Calu3 (cell line): ENCODE results near the gene ZNF367. TPM values are rescaled to one million over a fixed set of nuclear protein-coding genes. Genes with fewer than 3 reads are reported as not detected.
A peak's percentile ranks its signal among the peaks of the same experiment; 100 is the strongest.

Experiments used
- BruUV-seq: library from RNA; stranded (reverse); fragments of 400-500 nt; replicated peaks from 2 replicates; lab custom pipeline; 2021; lab: Mats Ljungman, UMichigan
- CTCF ChIA-PET: fragments of 300-600 bp; sonication (Branson Sonifier 250); formaldehyde crosslinking; loops from one replicate; lab custom pipeline; 2022; ENCODE audit warnings: antibody characterized with exemption; lab: Charles Lee
- DNase-seq: peaks from one replicate; pipeline ENCODE4 v3.0.0; 2022
- H3K27ac Mint-ChIP-seq: one replicate; pipeline ENCODE4 v1.8.0; 2022; ENCODE audit warnings: mixed read lengths; ENCODE audit not compliant: unreplicated experiment
- H3K27me3 Mint-ChIP-seq: one replicate; pipeline ENCODE4 v1.8.0; 2022; ENCODE audit warnings: mixed read lengths; ENCODE audit not compliant: unreplicated experiment
- H3K36me3 Mint-ChIP-seq: one replicate; pipeline ENCODE4 v1.8.0; 2022; ENCODE audit warnings: mild to moderate bottlenecking, moderate library complexity, mixed read lengths; ENCODE audit not compliant: insufficient read depth, unreplicated experiment
- H3K4me1 Mint-ChIP-seq: one replicate; pipeline ENCODE4 v1.8.0; 2022; ENCODE audit warnings: mild to moderate bottlenecking, low read depth, mixed read lengths; ENCODE audit not compliant: unreplicated experiment
- H3K4me3 Mint-ChIP-seq: one replicate; pipeline ENCODE4 v1.8.0; 2022; ENCODE audit warnings: mild to moderate bottlenecking, low read depth, moderate library complexity, mixed read lengths; ENCODE audit not compliant: unreplicated experiment
- H3K9me3 Mint-ChIP-seq: one replicate; pipeline ENCODE4 v1.8.0; 2022; ENCODE audit warnings: low read depth, mixed read lengths; ENCODE audit not compliant: unreplicated experiment
- intact Hi-C: fragments of 100-400 bp; cut with micrococcal nuclease; formaldehyde crosslinking; loops from one replicate; pipeline ENCODE4 v1.10.0; 2022; ENCODE audit not compliant: unreplicated experiment
- total RNA-seq: library from RNA; stranded (reverse); gene quantifications from 2 replicates; pipeline ENCODE4 v1.2.3, GENCODE V29; 2022
- TF ChIP-seq, protein P1 (sequence below): fragments of 200-600 bp; IDR thresholded peaks from one replicate; pipeline ENCODE4 v1.8.0; 2022; ENCODE audit warnings: antibody characterized with exemption; ENCODE audit not compliant: unreplicated experiment

The ZNF367 gene
- total RNA-seq, 1 experiment from 2014 or later: 9.6 TPM

DNA sequence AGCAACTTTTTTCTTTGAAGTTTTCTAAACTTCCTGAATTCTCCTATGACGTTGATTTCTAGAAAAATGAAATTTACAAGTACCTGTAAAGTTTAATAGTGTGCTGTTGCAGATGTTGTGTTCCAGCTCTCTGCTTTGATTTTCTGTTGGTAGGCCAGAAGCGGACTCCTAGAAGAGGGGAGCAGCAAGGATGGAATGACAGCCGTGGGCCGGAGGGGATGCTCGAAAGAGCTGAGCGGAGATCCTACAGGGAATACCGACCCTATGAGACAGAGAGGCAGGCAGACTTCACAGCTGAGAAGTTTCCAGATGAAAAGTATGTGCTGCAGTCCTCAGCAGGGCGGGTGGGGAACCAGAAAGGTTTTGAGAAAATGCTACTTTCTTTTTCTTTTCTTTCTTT is 40.1 kb upstream of the ZNF367 start:
- intact Hi-C loops: no loop called here
- H3K4me1 Mint-ChIP-seq: peaks cover 15% of the 10 kb centered on the region
- peaks cover 8% of the 10 kb centered on the region for H3K36me3 Mint-ChIP-seq
- H3K4me3 Mint-ChIP-seq: no peak overlapping the region
- DNase-seq: no peak
- BruUV-seq: no TSS peak
- CTCF ChIA-PET: no interaction called here
- H3K27ac Mint-ChIP-seq: no peak overlapping the region
- no peaks in the 10 kb centered on the region for H3K9me3 Mint-ChIP-seq
- TF ChIP-seq, protein P1, sequence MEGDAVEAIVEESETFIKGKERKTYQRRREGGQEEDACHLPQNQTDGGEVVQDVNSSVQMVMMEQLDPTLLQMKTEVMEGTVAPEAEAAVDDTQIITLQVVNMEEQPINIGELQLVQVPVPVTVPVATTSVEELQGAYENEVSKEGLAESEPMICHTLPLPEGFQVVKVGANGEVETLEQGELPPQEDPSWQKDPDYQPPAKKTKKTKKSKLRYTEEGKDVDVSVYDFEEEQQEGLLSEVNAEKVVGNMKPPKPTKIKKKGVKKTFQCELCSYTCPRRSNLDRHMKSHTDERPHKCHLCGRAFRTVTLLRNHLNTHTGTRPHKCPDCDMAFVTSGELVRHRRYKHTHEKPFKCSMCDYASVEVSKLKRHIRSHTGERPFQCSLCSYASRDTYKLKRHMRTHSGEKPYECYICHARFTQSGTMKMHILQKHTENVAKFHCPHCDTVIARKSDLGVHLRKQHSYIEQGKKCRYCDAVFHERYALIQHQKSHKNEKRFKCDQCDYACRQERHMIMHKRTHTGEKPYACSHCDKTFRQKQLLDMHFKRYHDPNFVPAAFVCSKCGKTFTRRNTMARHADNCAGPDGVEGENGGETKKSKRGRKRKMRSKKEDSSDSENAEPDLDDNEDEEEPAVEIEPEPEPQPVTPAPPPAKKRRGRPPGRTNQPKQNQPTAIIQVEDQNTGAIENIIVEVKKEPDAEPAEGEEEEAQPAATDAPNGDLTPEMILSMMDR: no peak
- no peaks in the 10 kb centered on the region for H3K27me3 Mint-ChIP-seq

- CTCF ChIA-PET: no interaction called here
- no TSS peak for BruUV-seq
- Mint-ChIP-seq H3K4me1 (peaks cover 15% of the 10 kb centered on the region), H3K9me3 (no peaks in the 10 kb centered on the region), H3K27ac (no peak overlapping the region), H3K4me3 (no peak overlapping the region), H3K36me3 (peaks cover 8% of the 10 kb centered on the region), H3K27me3 (no peaks in the 10 kb centered on the region)
- DNase-seq: no peak
- TF ChIP-seq, protein P1: no peak
- intact Hi-C loops: no loop called here
These were observed 39.1 kb upstream of the ZNF367 start for GRCh38 chr9:96457266-96457665.

DNA sequence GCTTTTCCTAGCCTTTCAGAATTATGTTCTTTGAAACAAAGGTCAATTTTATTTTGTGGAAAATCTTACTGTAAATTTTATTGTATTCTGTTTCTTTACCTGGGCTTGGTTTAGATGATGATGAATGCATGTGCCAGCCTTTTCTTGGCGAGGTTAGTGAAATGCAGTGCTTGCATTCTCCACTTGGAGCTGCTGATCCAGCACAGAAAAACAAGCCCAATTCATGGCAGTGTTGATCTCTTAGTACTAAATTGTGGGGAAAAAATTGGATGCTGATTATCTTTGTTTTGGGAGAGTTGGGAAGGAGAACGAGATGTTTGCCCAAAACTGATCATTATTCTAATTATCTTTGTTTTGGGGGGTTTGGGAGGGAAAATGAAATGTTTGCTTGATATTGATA is 35.5 kb upstream of the ZNF367 start:
- no TSS peak for BruUV-seq
- Mint-ChIP-seq H3K4me1 (peaks cover 17% of the 10 kb centered on the region), H3K4me3 (no peak overlapping the region), H3K27me3 (no peaks in the 10 kb centered on the region), H3K27ac (peak overlapping the region; percentile 19), H3K9me3 (no peaks in the 10 kb centered on the region), H3K36me3 (peaks cover 21% of the 10 kb centered on the region)
- TF ChIP-seq, protein P1: no peak
- DNase-seq: no peak
- CTCF ChIA-PET: interaction anchor here (0.5 kb wide), 1 partner anchor 76 kb away, joined by 3 read pairs; no protein-coding TSS in a partner anchor
- intact Hi-C loops: no loop called here

DNA sequence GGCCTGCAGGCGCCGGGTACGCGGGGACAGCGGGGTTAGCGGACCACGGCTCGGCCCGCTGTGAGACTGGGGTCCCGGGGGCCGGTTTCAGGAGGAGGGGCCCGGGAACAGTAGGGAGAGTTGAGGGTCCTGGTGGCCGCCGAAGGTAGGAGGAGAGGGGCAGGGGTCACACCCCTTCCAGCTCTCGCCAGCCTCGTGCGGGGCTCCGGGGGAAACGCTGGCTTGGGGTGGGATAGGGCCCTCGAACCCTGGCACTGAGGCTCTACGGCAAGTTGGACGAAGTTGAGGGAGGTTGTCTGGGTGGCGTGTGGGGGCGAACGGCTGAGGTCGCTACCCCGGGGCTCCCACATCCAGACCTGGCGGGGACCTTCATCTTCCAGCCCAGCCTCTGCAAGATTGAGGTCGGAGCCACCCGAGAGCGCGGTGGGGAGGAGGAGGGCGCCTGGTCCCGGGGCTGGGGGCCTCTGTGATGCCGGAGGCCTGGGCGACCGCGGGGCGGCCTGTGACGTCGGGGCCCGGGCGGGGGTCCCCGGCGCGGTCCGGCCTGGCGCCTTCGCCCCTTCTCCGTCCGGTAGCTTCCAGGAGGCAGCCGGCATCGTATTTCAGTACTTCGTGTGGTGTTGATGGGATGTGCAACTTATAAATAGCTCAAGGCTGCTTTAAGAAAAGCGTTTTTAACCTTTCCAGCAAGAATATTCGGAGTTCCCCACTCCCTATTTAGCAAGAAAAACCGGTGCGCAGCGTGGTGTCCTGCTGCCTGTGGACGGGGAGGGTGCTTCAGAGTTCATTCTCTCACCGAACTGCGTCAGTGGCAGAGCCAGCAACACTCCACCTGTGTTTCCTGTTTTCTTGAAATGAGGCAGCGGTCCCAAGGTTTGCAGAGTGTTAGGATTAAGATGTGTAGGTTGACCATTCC is 32.7 kb upstream of the ZNF367 start:
- Mint-ChIP-seq H3K4me1 (peaks cover 17% of the 10 kb centered on the region), H3K27ac (peak overlapping the region; percentile 64), H3K36me3 (peaks cover 21% of the 10 kb centered on the region), H3K27me3 (no peaks in the 10 kb centered on the region), H3K4me3 (peak overlapping the region; percentile 66), H3K9me3 (no peaks in the 10 kb centered on the region)
- BruUV-seq: no TSS peak
- intact Hi-C loops: no loop called here
- TF ChIP-seq, protein P1: no peak
- CTCF ChIA-PET: interaction anchor here (0.5 to 0.7 kb wide), 3 partner anchors 163 to 1365 kb away, joined by 3 to 4 read pairs (median 3); no protein-coding TSS in a partner anchor
- peak; percentile 17 for DNase-seq
